Measurements from ENCODE around the gene MATN4.
A peak's percentile ranks its signal among the peaks of the same experiment; 100 is the strongest.

The MATN4 gene

DNA sequence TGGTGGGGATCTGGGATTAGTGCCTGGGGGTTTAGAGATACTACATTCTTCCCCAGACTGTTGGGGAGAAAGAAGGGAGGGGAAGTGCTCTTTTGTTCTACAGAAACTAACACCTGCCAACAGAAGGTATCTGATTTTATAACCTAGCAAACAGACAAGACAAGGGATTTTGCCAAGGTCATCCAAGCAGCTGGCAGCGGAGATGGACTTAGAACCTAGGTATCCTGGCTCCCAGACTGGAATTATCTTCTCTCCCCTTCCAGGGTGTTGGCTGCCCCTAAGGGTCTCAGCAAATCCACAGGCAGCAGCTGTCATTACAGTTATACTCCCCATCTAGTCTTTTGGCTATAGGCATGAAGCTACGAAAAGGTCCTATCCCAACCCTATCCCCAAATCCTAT is 31.7 kb upstream of the MATN4 start:
- Histone ChIP-seq H3K4me2 (no peak overlapping the region; the same call in 1 of the 2 replicates), H2AFZ (ENCODE audit: low read depth) (no peak overlapping the region), H4K20me1 (ENCODE audit: insufficient read depth) (no peaks in the 10 kb centered on the region), H3K4me3 (IDR thresholded peaks at IDR 0.05; ENCODE audit: insufficient read depth, low read depth, low read length) (no peak overlapping the region), H3K27ac (no peak overlapping the region), H3K4me1 (ENCODE audit: low read depth, poor library complexity, severe bottlenecking) (peaks cover 32% of the 10 kb centered on the region), H3K27me3 (ENCODE audit: insufficient read depth, low read depth) (no peaks in the 10 kb centered on the region), H3K9ac (no peak overlapping the region), H3K79me2 (ENCODE audit: insufficient read depth, low read depth) (no peaks in the 10 kb centered on the region; the same call in none of the 2 replicates), H3K36me3 (ENCODE audit: insufficient read depth) (no peaks in the 10 kb centered on the region)
- TF ChIP-seq, protein P1, sequence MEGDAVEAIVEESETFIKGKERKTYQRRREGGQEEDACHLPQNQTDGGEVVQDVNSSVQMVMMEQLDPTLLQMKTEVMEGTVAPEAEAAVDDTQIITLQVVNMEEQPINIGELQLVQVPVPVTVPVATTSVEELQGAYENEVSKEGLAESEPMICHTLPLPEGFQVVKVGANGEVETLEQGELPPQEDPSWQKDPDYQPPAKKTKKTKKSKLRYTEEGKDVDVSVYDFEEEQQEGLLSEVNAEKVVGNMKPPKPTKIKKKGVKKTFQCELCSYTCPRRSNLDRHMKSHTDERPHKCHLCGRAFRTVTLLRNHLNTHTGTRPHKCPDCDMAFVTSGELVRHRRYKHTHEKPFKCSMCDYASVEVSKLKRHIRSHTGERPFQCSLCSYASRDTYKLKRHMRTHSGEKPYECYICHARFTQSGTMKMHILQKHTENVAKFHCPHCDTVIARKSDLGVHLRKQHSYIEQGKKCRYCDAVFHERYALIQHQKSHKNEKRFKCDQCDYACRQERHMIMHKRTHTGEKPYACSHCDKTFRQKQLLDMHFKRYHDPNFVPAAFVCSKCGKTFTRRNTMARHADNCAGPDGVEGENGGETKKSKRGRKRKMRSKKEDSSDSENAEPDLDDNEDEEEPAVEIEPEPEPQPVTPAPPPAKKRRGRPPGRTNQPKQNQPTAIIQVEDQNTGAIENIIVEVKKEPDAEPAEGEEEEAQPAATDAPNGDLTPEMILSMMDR (conservative IDR thresholded peaks at IDR 0.05; ENCODE audit: low read depth, low read length) = no peak

DNA sequence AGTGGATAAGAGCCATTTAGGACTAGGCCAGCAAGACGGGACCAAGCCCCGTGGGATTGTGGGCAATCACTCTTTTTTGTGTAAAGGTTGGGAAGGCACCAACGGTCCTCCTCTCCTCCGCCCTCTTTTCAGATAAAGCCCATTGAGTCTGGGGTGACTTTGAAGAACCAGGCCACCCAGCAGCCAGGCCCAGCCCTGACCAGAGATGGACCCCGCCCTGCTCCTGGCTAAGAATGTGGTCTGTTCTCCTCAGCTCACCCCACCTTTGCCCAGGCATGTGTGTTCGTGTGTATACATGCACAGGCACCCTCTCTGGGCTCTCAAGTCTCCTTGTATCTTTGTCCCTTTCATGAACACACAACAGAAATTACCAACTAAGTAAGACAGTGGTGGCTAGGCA is 31.0 kb upstream of the MATN4 start:
- H4K20me1 ChIP-seq (ENCODE audit: insufficient read depth) = no peaks in the 10 kb centered on the region
- no peak overlapping the region for H3K4me3 ChIP-seq (IDR thresholded peaks at IDR 0.05; ENCODE audit: insufficient read depth, low read depth, low read length)
- TF ChIP-seq, protein P1 (conservative IDR thresholded peaks at IDR 0.05; ENCODE audit: low read depth, low read length) = no peak
- H3K36me3 ChIP-seq (ENCODE audit: insufficient read depth) = no peaks in the 10 kb centered on the region
- H3K79me2 ChIP-seq (ENCODE audit: insufficient read depth, low read depth) = no peaks in the 10 kb centered on the region; the same call in none of the 2 replicates
- H3K4me1 ChIP-seq (ENCODE audit: low read depth, poor library complexity, severe bottlenecking) = peaks cover 32% of the 10 kb centered on the region
- H3K27ac ChIP-seq = no peak overlapping the region
- H3K27me3 ChIP-seq (ENCODE audit: insufficient read depth, low read depth) = no peaks in the 10 kb centered on the region
- H3K4me2 ChIP-seq = peak overlapping the region; percentile 20; the same call in 1 of the 2 replicates
- no peak overlapping the region for H3K9ac ChIP-seq
- H2AFZ ChIP-seq (ENCODE audit: low read depth) = no peak overlapping the region

DNA sequence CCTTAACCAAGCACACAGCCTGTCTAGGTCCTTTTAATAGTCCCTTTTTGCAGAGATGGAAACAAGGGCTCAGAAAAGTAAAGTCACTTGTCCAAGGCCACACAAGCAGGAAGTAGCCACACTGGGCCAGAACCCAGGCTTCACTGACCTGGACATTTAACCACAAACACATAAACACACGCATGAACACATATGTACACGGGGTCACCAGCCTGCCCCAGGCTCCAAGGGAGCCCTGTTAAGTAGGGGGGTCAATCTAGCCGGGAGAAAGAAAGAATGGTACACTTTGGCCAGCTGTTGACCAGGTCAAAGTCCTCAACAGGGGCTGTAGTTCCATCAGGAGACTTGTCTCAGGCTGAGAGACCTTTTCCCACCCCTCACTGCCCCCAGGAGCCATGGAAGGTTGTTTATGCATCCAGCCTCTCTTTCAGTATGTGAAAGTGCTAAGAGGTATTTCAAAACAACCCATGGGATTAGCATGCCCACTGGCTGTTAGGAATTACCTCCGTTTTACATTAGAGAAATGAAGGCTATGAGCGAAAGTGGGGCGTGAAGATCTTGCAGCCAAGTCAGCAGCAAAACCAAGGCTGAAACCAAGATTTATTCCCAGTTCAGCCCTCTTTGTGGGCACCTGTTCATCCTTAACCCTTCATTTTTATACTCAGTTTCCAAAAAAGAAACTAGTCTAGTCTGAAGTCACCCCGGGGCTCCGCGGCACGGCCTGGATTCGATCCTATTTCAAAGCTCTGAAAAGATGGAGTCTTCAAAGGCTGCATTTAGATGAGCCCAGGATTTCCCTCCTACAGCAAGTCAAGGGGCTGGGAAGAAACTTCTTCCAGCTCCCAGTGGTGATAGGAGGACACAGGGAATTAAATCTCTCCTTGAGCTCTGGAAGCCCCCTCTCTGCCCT is 30.3 kb upstream of the MATN4 start:
- Histone ChIP-seq H3K27me3 (ENCODE audit: insufficient read depth, low read depth) (no peaks in the 10 kb centered on the region), H4K20me1 (ENCODE audit: insufficient read depth) (no peaks in the 10 kb centered on the region), H3K4me1 (ENCODE audit: low read depth, poor library complexity, severe bottlenecking) (peaks cover 32% of the 10 kb centered on the region), H3K9ac (no peak overlapping the region), H3K27ac (no peak overlapping the region), H3K36me3 (ENCODE audit: insufficient read depth) (no peaks in the 10 kb centered on the region), H3K79me2 (ENCODE audit: insufficient read depth, low read depth) (no peaks in the 10 kb centered on the region; the same call in 1 of the 2 replicates), H3K4me3 (IDR thresholded peaks at IDR 0.05; ENCODE audit: insufficient read depth, low read depth, low read length) (no peak overlapping the region), H3K4me2 (no peak overlapping the region; the same call in 1 of the 2 replicates), H2AFZ (ENCODE audit: low read depth) (no peak overlapping the region)
- TF ChIP-seq, protein P1 (conservative IDR thresholded peaks at IDR 0.05; ENCODE audit: low read depth, low read length) = no peak

DNA sequence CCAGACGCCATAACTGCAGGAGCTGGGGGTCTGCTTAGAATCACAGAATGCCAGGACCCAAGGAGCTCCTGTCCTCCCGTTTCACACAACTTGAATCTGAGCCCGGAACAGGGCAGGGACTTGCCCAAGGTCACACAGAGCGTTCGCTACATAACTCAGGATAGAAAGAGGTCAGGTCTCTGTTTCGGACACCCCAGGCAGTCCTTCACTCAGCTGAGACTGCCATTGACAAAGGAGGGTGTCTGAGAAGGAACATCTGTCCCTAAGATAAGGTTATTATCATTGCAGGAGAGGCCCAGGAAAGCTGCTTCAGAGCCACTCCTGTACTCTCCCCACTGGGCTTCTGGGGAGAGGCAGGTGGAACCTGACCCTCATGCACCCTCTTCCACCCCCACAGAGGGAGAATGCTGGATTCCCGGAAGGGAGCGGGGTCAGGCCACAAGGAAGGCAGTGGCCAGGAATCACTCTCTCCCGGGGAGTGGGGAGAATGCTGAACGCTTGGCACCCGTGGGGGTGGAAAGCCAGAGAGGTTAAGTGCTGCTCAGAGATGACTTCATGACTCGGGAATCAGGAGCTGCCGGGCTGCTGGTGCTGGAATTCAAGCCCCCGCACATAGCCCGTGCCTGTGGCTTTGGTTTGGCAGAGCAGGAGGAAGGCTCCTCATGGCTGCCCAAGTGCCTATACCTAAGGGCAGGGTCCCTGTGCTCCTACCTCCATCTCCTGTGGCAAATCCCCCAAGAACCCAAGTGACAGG is 29.4 kb upstream of the MATN4 start:
- Histone ChIP-seq H3K4me1 (ENCODE audit: low read depth, poor library complexity, severe bottlenecking) (peaks cover 32% of the 10 kb centered on the region), H3K9ac (no peak overlapping the region), H3K4me2 (no peak overlapping the region; the same call in 1 of the 2 replicates), H3K36me3 (ENCODE audit: insufficient read depth) (no peaks in the 10 kb centered on the region), H3K79me2 (ENCODE audit: insufficient read depth, low read depth) (no peaks in the 10 kb centered on the region), H4K20me1 (ENCODE audit: insufficient read depth) (no peaks in the 10 kb centered on the region), H3K4me3 (IDR thresholded peaks at IDR 0.05; ENCODE audit: insufficient read depth, low read depth, low read length) (no peak overlapping the region), H3K27ac (no peak overlapping the region), H3K27me3 (ENCODE audit: insufficient read depth, low read depth) (no peaks in the 10 kb centered on the region), H2AFZ (ENCODE audit: low read depth) (no peak overlapping the region)
- TF ChIP-seq, protein P1 (conservative IDR thresholded peaks at IDR 0.05; ENCODE audit: low read depth, low read length) = no peak

Data from KMS-11 (cell line).